ENCODE results near the gene PNLDC1.

DNA sequence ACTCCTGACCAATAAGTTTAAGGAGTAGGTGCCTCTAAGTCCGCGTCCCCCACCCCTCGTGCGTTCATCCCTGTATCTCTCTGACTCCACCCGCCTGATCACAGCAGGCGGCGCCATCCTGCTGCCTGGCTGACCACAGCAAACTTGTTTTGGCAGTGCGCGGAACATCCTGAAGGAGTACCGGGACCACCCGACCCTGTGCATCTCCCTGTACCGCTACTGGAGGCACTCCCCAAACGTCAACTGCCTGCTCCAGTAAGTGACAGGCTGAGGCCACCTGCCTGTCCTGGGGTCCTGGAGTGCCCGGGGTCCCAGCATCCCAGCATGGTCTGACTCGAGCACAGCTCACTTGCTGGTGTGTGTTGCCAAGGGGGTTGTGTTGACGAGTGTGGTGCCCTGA lies 19.0 kb downstream of the PNLDC1 start:
- TF ChIP-seq POLR2A (IDR thresholded peaks at IDR 0.05) (no peak), CTCF (IDR thresholded peaks at IDR 0.05) (no peak), POLR2AphosphoS5 (IDR thresholded peaks at IDR 0.05) (no peak)
